HFFc6 (cell line): ENCODE data around the gene C6orf52. TPM values are rescaled to one million over a fixed set of nuclear protein-coding genes. Genes with fewer than 3 reads are reported as not detected.
A peak's percentile ranks its signal among the peaks of the same experiment; 100 is the strongest.

Experiments used
- DNase-seq: peaks from one replicate; pipeline ENCODE4 v3.0.0-alpha.2; 2018
- H3K27ac Mint-ChIP-seq: 2 replicates; pipeline ENCODE4 v1.8.0; 2020; ENCODE audit warnings: mild to moderate bottlenecking, mixed read lengths
- H3K27me3 Mint-ChIP-seq: 2 replicates; pipeline ENCODE4 v1.8.0; 2021; ENCODE audit warnings: mild to moderate bottlenecking, moderate library complexity, mixed read lengths; ENCODE audit not compliant: insufficient read depth
- H3K36me3 Mint-ChIP-seq: 2 replicates; pipeline ENCODE4 v1.8.0; 2021; ENCODE audit warnings: low read depth, mixed read lengths
- H3K4me1 Mint-ChIP-seq: 2 replicates; pipeline ENCODE4 v1.8.0; 2020; ENCODE audit warnings: low read depth, mixed read lengths
- H3K4me3 Mint-ChIP-seq: 2 replicates; pipeline ENCODE4 v1.8.0; 2020; ENCODE audit warnings: mild to moderate bottlenecking, moderate library complexity, mixed read lengths
- H3K9me3 Mint-ChIP-seq: 2 replicates; pipeline ENCODE4 v1.8.0; 2020; ENCODE audit warnings: mild to moderate bottlenecking, mixed read lengths
- total RNA-seq, 6 experiments: library from RNA; stranded (reverse); fragmentation: NEBNext Ultra II Directional; extraction: Animal tissue kit (Norgen Biotek cat#: 25700); gene quantifications; 2 replicates in 1 of 6; 3 replicates in 5 of 6; pipeline ENCODE4 v1.2.3, GENCODE V29; 2021
- TF ChIP-seq, protein P1 (sequence below): fragments of 200-600 bp; sonication (generic); IDR thresholded peaks from 2 replicates; pipeline ENCODE4 v1.5.0; 2021; ENCODE audit warnings: antibody characterized with exemption, mild to moderate bottlenecking

The C6orf52 gene
- total RNA-seq, 6 experiments from 2014 or later: not detected

GRCh38 chr6:10641528-10641927, 52.9 kb downstream of the C6orf52 start:
- Mint-ChIP-seq H3K36me3 (no peaks in the 10 kb centered on the region), H3K27ac (no peak overlapping the region), H3K27me3 (peaks cover 2% of the 10 kb centered on the region; the same call in 1 of the 2 replicates), H3K4me1 (no peaks in the 10 kb centered on the region), H3K9me3 (no peaks in the 10 kb centered on the region), H3K4me3 (no peak overlapping the region)
- no peak for DNase-seq
- TF ChIP-seq, protein P1, sequence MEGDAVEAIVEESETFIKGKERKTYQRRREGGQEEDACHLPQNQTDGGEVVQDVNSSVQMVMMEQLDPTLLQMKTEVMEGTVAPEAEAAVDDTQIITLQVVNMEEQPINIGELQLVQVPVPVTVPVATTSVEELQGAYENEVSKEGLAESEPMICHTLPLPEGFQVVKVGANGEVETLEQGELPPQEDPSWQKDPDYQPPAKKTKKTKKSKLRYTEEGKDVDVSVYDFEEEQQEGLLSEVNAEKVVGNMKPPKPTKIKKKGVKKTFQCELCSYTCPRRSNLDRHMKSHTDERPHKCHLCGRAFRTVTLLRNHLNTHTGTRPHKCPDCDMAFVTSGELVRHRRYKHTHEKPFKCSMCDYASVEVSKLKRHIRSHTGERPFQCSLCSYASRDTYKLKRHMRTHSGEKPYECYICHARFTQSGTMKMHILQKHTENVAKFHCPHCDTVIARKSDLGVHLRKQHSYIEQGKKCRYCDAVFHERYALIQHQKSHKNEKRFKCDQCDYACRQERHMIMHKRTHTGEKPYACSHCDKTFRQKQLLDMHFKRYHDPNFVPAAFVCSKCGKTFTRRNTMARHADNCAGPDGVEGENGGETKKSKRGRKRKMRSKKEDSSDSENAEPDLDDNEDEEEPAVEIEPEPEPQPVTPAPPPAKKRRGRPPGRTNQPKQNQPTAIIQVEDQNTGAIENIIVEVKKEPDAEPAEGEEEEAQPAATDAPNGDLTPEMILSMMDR: no peak

DNA sequence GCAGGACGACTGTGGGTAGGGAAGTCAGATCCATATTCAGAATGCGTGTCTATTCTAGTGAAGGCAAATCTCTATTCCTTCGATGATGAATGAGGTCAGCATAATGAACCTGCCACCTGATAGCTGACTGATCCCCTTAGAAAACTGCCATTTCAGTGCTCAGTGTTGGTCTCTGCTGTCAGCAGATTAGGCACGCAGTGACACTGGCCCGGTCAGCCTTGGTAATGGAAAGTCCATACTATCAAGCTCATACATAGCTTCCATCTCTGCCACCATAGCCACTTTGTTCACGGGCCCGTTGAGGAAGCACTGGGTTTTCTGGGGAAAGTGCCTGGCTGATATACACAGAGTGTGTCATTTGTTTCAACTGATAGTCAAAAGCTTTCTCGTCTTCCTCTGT, 54.0 kb downstream of the C6orf52 start:
- Mint-ChIP-seq H3K4me3 (no peak overlapping the region), H3K27me3 (peaks cover 2% of the 10 kb centered on the region; the same call in 1 of the 2 replicates), H3K27ac (no peak overlapping the region), H3K9me3 (no peaks in the 10 kb centered on the region), H3K4me1 (no peaks in the 10 kb centered on the region), H3K36me3 (no peaks in the 10 kb centered on the region)
- DNase-seq: no peak
- TF ChIP-seq, protein P1: no peak

GRCh38 chr6:10633216-10633615, 61.2 kb downstream of the C6orf52 start:
- Mint-ChIP-seq H3K4me1 (peaks cover 18% of the 10 kb centered on the region), H3K36me3 (no peaks in the 10 kb centered on the region), H3K27ac (peak overlapping the region; percentile 77), H3K9me3 (no peaks in the 10 kb centered on the region), H3K4me3 (peak overlapping the region; percentile 52), H3K27me3 (no peaks in the 10 kb centered on the region)
- peak; percentile 91 for DNase-seq
- TF ChIP-seq, protein P1: no peak

- Mint-ChIP-seq H3K4me1 (peaks cover 19% of the 10 kb centered on the region), H3K27ac (no peak overlapping the region), H3K27me3 (no peaks in the 10 kb centered on the region), H3K36me3 (0 out of 2 replicates have a peak, but pooled peaks cover under 1% of the 10 kb centered on the region), H3K4me3 (no peak overlapping the region), H3K9me3 (no peaks in the 10 kb centered on the region)
- TF ChIP-seq, protein P1: no peak
- no peak for DNase-seq
Measured at GRCh38 chr6:10630178-10630577, 64.2 kb downstream of the C6orf52 start.

GRCh38 chr6:10627800-10628199, 66.6 kb downstream of the C6orf52 start:
- TF ChIP-seq, protein P1: no peak
- Mint-ChIP-seq H3K9me3 (0 out of 2 replicates have a peak, but pooled peaks cover 6% of the 10 kb centered on the region), H3K4me3 (no peak overlapping the region), H3K27ac (no peak overlapping the region), H3K36me3 (peaks cover 13% of the 10 kb centered on the region; the same call in 1 of the 2 replicates), H3K27me3 (no peaks in the 10 kb centered on the region), H3K4me1 (peaks cover 9% of the 10 kb centered on the region)
- no peak for DNase-seq
